Endothelial cell of umbilical vein (primary cell): ENCODE data around the gene HLTF. TPM values are rescaled to one million over a fixed set of nuclear protein-coding genes. Genes with fewer than 3 reads are reported as not detected.

ENCODE experiments used
- BruUV-seq: library from RNA; stranded (reverse); fragments of 400-500 nt; replicated peaks from 2 replicates; lab custom pipeline; 2021; lab: Mats Ljungman, UMichigan
- CTCF ChIA-PET: fragments of 300-600, 350-600 bp; sonication (Branson Sonifier 250); formaldehyde crosslinking; loops from one replicate; lab custom pipeline; 2021; ENCODE audit warnings: antibody characterized with exemption, inconsistent platforms; lab: Charles Lee
- POLR2A ChIA-PET: fragments of 300-600, 350-600 bp; sonication (Branson Sonifier 250); formaldehyde crosslinking; loops from one replicate; lab custom pipeline; 2021; ENCODE audit warnings: antibody characterized with exemption, inconsistent platforms; lab: Charles Lee
- DNase-seq: peaks from one replicate; pipeline ENCODE4 v3.0.0-alpha.2; 2011; ENCODE audit warnings: low read depth, low spot score
- FAIRE-seq: peaks from 2 replicates; lab custom pipeline; 2011; peaks lifted over from hg19 to GRCh38; lab: Jason Lieb, UNC
- H2AFZ ChIP-seq: 2 replicates; pipeline ENCODE4 v1.6.0; 2012; ENCODE audit warnings: low read depth, low read length, control low read depth, inconsistent platforms
- H3K27ac ChIP-seq: 2 replicates; pipeline ENCODE4 v1.5.1; 2011; ENCODE audit warnings: low read depth, mild to moderate bottlenecking, control low read depth, low read length, moderate library complexity; ENCODE audit not compliant: insufficient read depth
- H3K27me3 ChIP-seq, 2 experiments: 2 replicates each; pipeline versions ENCODE4 v1.6.0 to v1.6.1; 2011; ENCODE audit warnings: low read length in 2 of 2, mixed read lengths in 1 of 2; ENCODE audit not compliant: control insufficient read depth in 2 of 2, insufficient read depth in 2 of 2
- H3K36me3 ChIP-seq, 2 experiments: 2 replicates in 1 of 2; 3 replicates in 1 of 2; pipeline ENCODE4 v1.5.1; 2011; ENCODE audit warnings: low read length in 2 of 2, mild to moderate bottlenecking in 1 of 2, moderate library complexity in 1 of 2; ENCODE audit not compliant: control insufficient read depth in 2 of 2, insufficient read depth in 2 of 2; ENCODE audit errors: extremely low read depth in 1 of 2
- H3K4me1 ChIP-seq: 3 replicates; pipeline ENCODE4 v1.5.1; 2011; ENCODE audit warnings: mild to moderate bottlenecking, low read length; ENCODE audit not compliant: control insufficient read depth, insufficient read depth; ENCODE audit errors: extremely low read depth
- H3K4me2 ChIP-seq: 2 replicates; pipeline ENCODE4 v1.6.1; 2011; ENCODE audit warnings: low read length, control low read depth, mixed read lengths; ENCODE audit not compliant: insufficient read depth
- H3K4me3 ChIP-seq, 3 experiments: fragments of 200-600 bp in 1 of 3; sonication (generic), shearing (Covaris generic) in 1 of 3; replicated peaks in 1 of 3; 2 replicates each; pipeline ENCODE4 v1.5.1; 2011 to 2016; ENCODE audit warnings: control low read depth in 3 of 3, low read length in 3 of 3, mild to moderate bottlenecking in 2 of 3, inconsistent platforms in 1 of 3, low read depth in 1 of 3, moderate library complexity in 1 of 3; ENCODE audit not compliant: insufficient read depth in 1 of 3
- H3K79me2 ChIP-seq: 2 replicates; pipeline ENCODE4 v1.6.0; 2012; ENCODE audit warnings: low read length, inconsistent platforms; ENCODE audit not compliant: control insufficient read depth, insufficient read depth
- H3K9ac ChIP-seq: replicated peaks from 2 replicates; pipeline ENCODE3; 2011; ENCODE audit warnings: low read length, control low read depth; ENCODE audit not compliant: insufficient read depth; ENCODE audit errors: extremely low read depth
- H3K9me1 ChIP-seq: replicated peaks from 3 replicates; pipeline ENCODE4 v1.6.0; 2011; ENCODE audit warnings: mild to moderate bottlenecking, low read length; ENCODE audit not compliant: control insufficient read depth, insufficient read depth; ENCODE audit errors: extremely low read depth
- H3K9me3 ChIP-seq: replicated peaks from 2 replicates; pipeline ENCODE4 v1.5.1; 2012; ENCODE audit warnings: low read length, inconsistent platforms; ENCODE audit not compliant: control insufficient read depth, insufficient read depth
- H4K20me1 ChIP-seq: replicated peaks from 2 replicates; pipeline ENCODE3; 2011; ENCODE audit warnings: mild to moderate bottlenecking, low read length; ENCODE audit not compliant: control insufficient read depth, insufficient read depth; ENCODE audit errors: extremely low read depth
- CTCF ChIP-seq, 2 donors: IDR thresholded peaks; 1 replicate in 1 of 2; 2 replicates in 1 of 2; pipeline ENCODE4 v1.5.1; 2011; ENCODE audit warnings: low read length in 2 of 2, mild to moderate bottlenecking in 2 of 2, moderate library complexity in 2 of 2, control low read depth in 1 of 2, inconsistent platforms in 1 of 2, low read depth in 1 of 2; ENCODE audit not compliant: insufficient read depth in 1 of 2; ENCODE audit errors: extremely low read depth in 1 of 2
- EZH2 ChIP-seq: IDR thresholded peaks from 2 replicates; pipeline ENCODE4 v1.6.1; 2012; ENCODE audit warnings: borderline replicate concordance, low read depth, mild to moderate bottlenecking, moderate library complexity, low read length, inconsistent platforms; ENCODE audit not compliant: severe bottlenecking
- FOS ChIP-seq: IDR thresholded peaks from 2 replicates; pipeline ENCODE4 v1.6.1; 2011; ENCODE audit warnings: mild to moderate bottlenecking, low read length, moderate library complexity, borderline replicate concordance; ENCODE audit not compliant: insufficient read depth
- GATA2 ChIP-seq: IDR thresholded peaks from 2 replicates; pipeline ENCODE4 v1.7.0; 2011; ENCODE audit warnings: low read depth, mild to moderate bottlenecking, moderate library complexity, mixed read lengths, low read length; ENCODE audit not compliant: insufficient read length, insufficient read depth
- JUN ChIP-seq: IDR thresholded peaks from 2 replicates; pipeline ENCODE4 v1.6.1; 2011; ENCODE audit warnings: borderline replicate concordance, low read depth; ENCODE audit not compliant: insufficient read length, insufficient read depth
- MYC ChIP-seq: IDR thresholded peaks from one replicate; pipeline ENCODE4 v1.6.1; 2011; ENCODE audit warnings: mild to moderate bottlenecking, low read depth, low read length
- POLR2A ChIP-seq: IDR thresholded peaks from 2 replicates; pipeline ENCODE4 v1.6.1; 2012; ENCODE audit warnings: low read depth, mild to moderate bottlenecking, control low read depth, low read length
- POLR2AphosphoS5 ChIP-seq: IDR thresholded peaks from 2 replicates; pipeline ENCODE4 v1.6.1; 2012; ENCODE audit warnings: low read depth, mild to moderate bottlenecking, control low read depth, low read length, moderate library complexity; ENCODE audit not compliant: insufficient read depth
- dilution Hi-C: fragments of 300-500 bp; cut with MboI; formaldehyde crosslinking; loops from one replicate; pipeline ENCODE4 v1.15.0; 2019; ENCODE audit warnings: low sequenced_read_pairs; ENCODE audit not compliant: extremely low pct_ligation_motif_present
- intact Hi-C: fragments of 100-400 bp; cut with micrococcal nuclease; formaldehyde crosslinking; loops from one replicate; pipeline ENCODE4 v1.10.0; 2022
- polyA plus RNA-seq, 4 experiments: library from polyadenylated mRNA; depleted of rRNA in 3 of 4; stranded (reverse) in 3 of 4; unstranded in 1 of 4; fragments of >200 nt; gene quantifications; 2 replicates each; pipeline versions ENCODE4 v1.2.1 to v1.2.3, GENCODE V29; 2011 to 2012; ENCODE audit warnings: missing spikeins in 1 of 4
- total RNA-seq: library from RNA; stranded (reverse); gene quantifications from 2 replicates; pipeline ENCODE4 v1.2.3, GENCODE V29; 2021
- TF ChIP-seq, protein P1 (sequence below): IDR thresholded peaks from 2 replicates; pipeline ENCODE4 v1.6.1; 2011; ENCODE audit not compliant: insufficient read depth, insufficient read length

Gene HLTF
- total and polyA plus RNA-seq, 2 donors (not counting 3 experiments of a cell fraction or from before 2014, with no cell fraction given): 8.7 to 24.6 TPM

DNA sequence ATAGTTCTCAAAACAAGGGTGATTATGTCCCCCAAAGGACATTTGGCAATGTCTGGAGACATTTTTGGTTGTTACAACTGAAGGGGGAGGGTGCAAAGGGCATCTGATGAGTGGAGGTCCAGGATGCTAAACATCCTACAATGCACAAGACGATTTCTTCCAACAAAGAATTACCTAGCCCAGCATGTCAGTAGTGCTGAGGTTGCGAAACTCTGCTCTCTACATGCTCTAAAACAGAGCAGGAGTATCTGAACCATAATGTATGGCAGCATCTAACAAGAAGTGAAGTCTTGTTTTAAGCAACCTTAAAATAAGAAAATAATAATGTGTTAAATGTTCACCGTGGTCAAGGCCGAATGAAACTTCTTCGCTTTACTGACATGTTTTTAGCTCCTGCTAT, 88.0 kb downstream of the HLTF start:
- FAIRE-seq (no peak), DNase-seq (no peak)
- Histone ChIP-seq H3K36me3 (peaks cover 7 to 13% of the 10 kb centered on the region in 2 experiments), H3K27me3 (no peaks in the 10 kb centered on the region), H2AFZ (no peak overlapping the region), H3K4me2 (no peak overlapping the region), H3K4me3 (no peak overlapping the region), H3K9me3 (no peaks in the 10 kb centered on the region), H3K79me2 (peaks cover under 1% of the 10 kb centered on the region), H3K4me1 (no peaks in the 10 kb centered on the region), H3K9ac (no peak overlapping the region), H4K20me1 (no peaks in the 10 kb centered on the region), H3K27ac (no peak overlapping the region), H3K9me1 (no peaks in the 10 kb centered on the region)
- POLR2A ChIA-PET: no interaction called here
- CTCF ChIA-PET: interaction anchor here (1.5 to 4.7 kb wide), 2 partner anchors 9 to 43 kb away, joined by 4 to 17 read pairs; no protein-coding TSS in a partner anchor
- intact Hi-C loops (no loop called here), dilution Hi-C loops (no loop called here)
- BruUV-seq: no TSS peak
- TF ChIP-seq FOS: no peak
- no peak for TF ChIP-seq GATA2
- no peak for TF ChIP-seq MYC
- TF ChIP-seq CTCF (IDR thresholded peaks at IDR 0.05; ENCODE audit: extremely low read depth in 1 of 2, insufficient read depth in 1 of 2, low read depth in 1 of 2, low read length in 2 of 2): no peak
- TF ChIP-seq, protein P1, sequence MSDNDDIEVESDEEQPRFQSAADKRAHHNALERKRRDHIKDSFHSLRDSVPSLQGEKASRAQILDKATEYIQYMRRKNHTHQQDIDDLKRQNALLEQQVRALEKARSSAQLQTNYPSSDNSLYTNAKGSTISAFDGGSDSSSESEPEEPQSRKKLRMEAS: no peak
- no peak for TF ChIP-seq JUN
- no peak for TF ChIP-seq POLR2A
- TF ChIP-seq EZH2: no peak
- no peak for TF ChIP-seq POLR2AphosphoS5
